ENCODE measurements around the gene EML6.

GRCh38 chr2:54726431-54726830 is 3.0 kb downstream of the EML6 start:
- TF ChIP-seq CTCF (IDR thresholded peaks at IDR 0.05) (no peak), POLR2A (IDR thresholded peaks at IDR 0.05) (no peak)

Measured in Peyer's patch (tissue), 4 donors.